HG03378 (cell line): ENCODE data around the gene KIF22.
"Not testable (repeated sequence)": the region's sequence is repeated elsewhere in the genome, so short reads cannot be mapped to it uniquely, and the experiment has no call there.

Source experiments
- ATAC-seq: cut with Tn5 transposase; IDR thresholded peaks from one replicate; pipeline ENCODE4 v1.9.1; 2021; ENCODE audit warnings: mild to moderate bottlenecking, moderate library complexity; ENCODE audit not compliant: unreplicated experiment

KIF22 gene

GRCh38 chr16:29793153-29793552 lies 2.6 kb downstream of the KIF22 start:
- ATAC-seq: not testable (repeated sequence)

- ATAC-seq: no peak
Observed at GRCh38 chr16:29794231-29794710, 3.7 kb downstream of the KIF22 start.

- no peak for ATAC-seq
Observed at GRCh38 chr16:29802416-29802935, 11.9 kb downstream of the KIF22 start.

- ATAC-seq: no peak
Observed at GRCh38 chr16:29804020-29804419, 13.5 kb downstream of the KIF22 start.

- ATAC-seq: no peak
Observed at GRCh38 chr16:29804455-29805231, 14.1 kb downstream of the KIF22 start.

- ATAC-seq: peak; percentile 39
Observed at GRCh38 chr16:29805232-29806098, 14.9 kb downstream of the KIF22 start.

- no peak for ATAC-seq
Observed at GRCh38 chr16:29806099-29806579, 15.6 kb downstream of the KIF22 start, which contains the start of gene MAZ. Gene MAZ (plus strand): TSS chr16:29806529. CDS start chr16:29806702, 173 bp downstream.

- no peak for ATAC-seq
Observed at GRCh38 chr16:29806641-29807425, 16.3 kb downstream of the KIF22 start.

- ATAC-seq: no peak
Observed at GRCh38 chr16:29807426-29808218, 17.1 kb downstream of the KIF22 start.

- no peak for ATAC-seq
Observed at GRCh38 chr16:29808219-29808900, 17.8 kb downstream of the KIF22 start.

GRCh38 chr16:29809031-29809747 lies 18.6 kb downstream of the KIF22 start:
- no peak for ATAC-seq

- no peak for ATAC-seq
Observed at GRCh38 chr16:29809850-29810698, 19.5 kb downstream of the KIF22 start.

- no peak for ATAC-seq
Observed at GRCh38 chr16:29810699-29811169, 20.2 kb downstream of the KIF22 start.

GRCh38 chr16:29811170-29811895 lies 20.8 kb downstream of the KIF22 start:
- ATAC-seq: no peak

- no peak for ATAC-seq
Observed at GRCh38 chr16:29811896-29812665, 21.5 kb downstream of the KIF22 start, which contains the start of gene PRRT2. Gene PRRT2 (plus strand): TSS chr16:29812193. CDS start chr16:29813055, 862 bp downstream.
